SK-N-SH (cell line): ENCODE data around the gene DCTN3. TPM values are rescaled to one million over a fixed set of nuclear protein-coding genes. Genes with fewer than 3 reads are reported as not detected.

Experiments used
- CTCF ChIA-PET: fragments of 300-600, 350-600 bp; formaldehyde crosslinking; extraction: SDS; loops from one replicate; lab custom pipeline; 2021; lab: Yijun Ruan, JAX
- POLR2A ChIA-PET: fragments of 350-600 bp; sonication (Branson Sonifier 250); formaldehyde crosslinking; extraction: SDS; loops from one replicate; lab custom pipeline; 2020; ENCODE audit warnings: antibody characterized with exemption, inconsistent platforms; lab: Yijun Ruan, JAX
- DNase-seq: peaks from one replicate; pipeline ENCODE4 v3.0.0; 2012
- H2AFZ ChIP-seq: fragments of 200-600 bp; sonication (generic); 2 replicates; pipeline ENCODE4 v1.8.1; 2016; ENCODE audit warnings: antibody characterized with exemption, mild to moderate bottlenecking, low read depth
- H3F3A ChIP-seq: fragments of 200-600 bp; sonication (generic); replicated peaks from 2 replicates; pipeline ENCODE3; 2016; ENCODE audit warnings: antibody characterized with exemption, mild to moderate bottlenecking; ENCODE audit not compliant: insufficient read depth
- H3K27ac ChIP-seq, 2 experiments: fragments of 200-500 bp in 1 of 2; fragments of 200-600 bp in 1 of 2; sonication (Bioruptor generic) in 1 of 2; sonication (generic), shearing (Covaris generic) in 1 of 2; 2 replicates each; pipeline versions ENCODE4 v1.5.1 to v1.6.1; 2014 to 2016; ENCODE audit warnings: low read depth in 2 of 2, inconsistent platforms in 1 of 2, low read length in 1 of 2, mild to moderate bottlenecking in 1 of 2, mixed read lengths in 1 of 2
- H3K27me3 ChIP-seq: fragments of 200-600 bp; sonication (generic), shearing (Covaris generic); 2 replicates; pipeline ENCODE4 v1.6.1; 2016; ENCODE audit warnings: mixed run types; ENCODE audit not compliant: insufficient read depth
- H3K36me3 ChIP-seq, 2 experiments: fragments of 200-500 bp in 1 of 2; fragments of 200-600 bp in 1 of 2; sonication (Bioruptor generic) in 1 of 2; sonication (generic) in 1 of 2; replicated peaks in 1 of 2; 2 replicates each; pipeline versions ENCODE3 to v1.5.1; 2014 to 2016; ENCODE audit warnings: low read length in 1 of 2, mild to moderate bottlenecking in 1 of 2; ENCODE audit not compliant: insufficient read depth in 2 of 2, control insufficient read depth in 1 of 2
- H3K4me1 ChIP-seq, 2 experiments: fragments of 200-500 bp in 1 of 2; fragments of 200-600 bp in 1 of 2; sonication (Bioruptor generic) in 1 of 2; sonication (generic), shearing (Covaris generic) in 1 of 2; 2 replicates each; pipeline versions ENCODE4 v1.5.1 to v1.6.1; 2014 to 2016; ENCODE audit warnings: low read depth in 1 of 2, low read length in 1 of 2, mixed run types in 1 of 2; ENCODE audit not compliant: insufficient read depth in 2 of 2, control insufficient read depth in 1 of 2
- H3K4me2 ChIP-seq: fragments of 200-600 bp; sonication (generic), shearing (Covaris generic); 2 replicates; pipeline ENCODE4 v1.6.1; 2017; ENCODE audit warnings: mixed run types
- H3K4me3 ChIP-seq, 2 experiments: fragments of 200-500 bp in 1 of 2; fragments of 200-600 bp in 1 of 2; sonication (Bioruptor generic) in 1 of 2; sonication (generic), shearing (Covaris generic) in 1 of 2; 2 replicates each; pipeline versions ENCODE4 v1.5.1 to v1.8.1; 2014 to 2016; ENCODE audit warnings: low read depth in 2 of 2, inconsistent platforms in 1 of 2, low read length in 1 of 2, mild to moderate bottlenecking in 1 of 2, mixed read lengths in 1 of 2, moderate library complexity in 1 of 2
- H3K79me2 ChIP-seq: fragments of 200-600 bp; sonication (generic); 2 replicates; pipeline ENCODE4 v1.8.1; 2017; ENCODE audit warnings: mild to moderate bottlenecking; ENCODE audit not compliant: insufficient read depth
- H3K9ac ChIP-seq: fragments of 200-600 bp; sonication (generic); 2 replicates; pipeline ENCODE4 v1.6.1; 2017; ENCODE audit warnings: mixed run types
- H3K9me2 ChIP-seq: fragments of 200-600 bp; sonication (generic); 2 replicates; pipeline ENCODE4 v1.6.1; 2017; ENCODE audit warnings: mixed run types
- H3K9me3 ChIP-seq: fragments of 200-600 bp; sonication (generic); 2 replicates; pipeline ENCODE4 v1.6.1; 2017; ENCODE audit warnings: mixed run types, mild to moderate bottlenecking, moderate library complexity
- H4K20me1 ChIP-seq: fragments of 200-600 bp; sonication (generic); 2 replicates; pipeline ENCODE4 v1.6.1; 2017; ENCODE audit warnings: mild to moderate bottlenecking, mixed run types; ENCODE audit not compliant: insufficient read depth
- EZH2phosphoT487 ChIP-seq: fragments of 200-600 bp; sonication (generic); IDR thresholded peaks from 2 replicates; pipeline ENCODE4 v1.6.1; 2017; ENCODE audit warnings: low read depth, mixed run types, mild to moderate bottlenecking, antibody characterized with exemption, moderate library complexity, borderline replicate concordance
- FOSL2 ChIP-seq: IDR thresholded peaks from 2 replicates; pipeline ENCODE4 v1.4.0; 2012; ENCODE audit warnings: low read depth, mild to moderate bottlenecking, moderate library complexity, borderline replicate concordance
- FOXJ3 ChIP-seq: sonication (generic); formaldehyde crosslinking; IDR thresholded peaks from 2 replicates; pipeline ENCODE4 v1.5.1; 2020; ENCODE audit warnings: mild to moderate bottlenecking, missing genetic modification reagents
- FOXM1 ChIP-seq: IDR thresholded peaks from 2 replicates; pipeline ENCODE4 v1.4.0; 2012; ENCODE audit warnings: low read depth, mild to moderate bottlenecking
- MXI1 ChIP-seq: IDR thresholded peaks from 2 replicates; pipeline ENCODE4 v1.6.1; 2012; ENCODE audit warnings: mild to moderate bottlenecking, low read depth, low read length, improper control_type of control experiment
- NRF1 ChIP-seq: IDR thresholded peaks from 2 replicates; pipeline ENCODE4 v1.6.1; 2012; ENCODE audit warnings: low read depth, mild to moderate bottlenecking, low read length
- RAD21 ChIP-seq: IDR thresholded peaks from 2 replicates; pipeline ENCODE4 v1.6.1; 2012; ENCODE audit warnings: mild to moderate bottlenecking, low read length
- RCOR1 ChIP-seq: fragments of 150-350 bp; IDR thresholded peaks from 2 replicates; pipeline ENCODE4 v1.6.1; 2017; ENCODE audit warnings: antibody characterized with exemption, low read length
- RFX5 ChIP-seq: IDR thresholded peaks from 2 replicates; pipeline ENCODE4 v1.6.1; 2012; ENCODE audit warnings: mild to moderate bottlenecking, improper control_type of control experiment, low read length
- RXRA ChIP-seq: IDR thresholded peaks from 2 replicates; pipeline ENCODE4 v1.4.0; 2012; ENCODE audit warnings: low read depth, mild to moderate bottlenecking, borderline replicate concordance
- SMC3 ChIP-seq: IDR thresholded peaks from 2 replicates; pipeline ENCODE4 v1.6.1; 2012; ENCODE audit warnings: low read depth, low read length, improper control_type of control experiment
- ZBTB33 ChIP-seq: IDR thresholded peaks from 2 replicates; pipeline ENCODE4 v1.4.0; 2012; ENCODE audit warnings: low read depth, borderline replicate concordance
- WGBS: methylation state at CpG from one replicate; pipeline ENCODE4 v1.1.6; 2017; ENCODE audit warnings: low lambda C conversion rate; 5-methylcytosine and 5-hydroxymethylcytosine counted together
- polyA plus RNA-seq, 3 experiments: library from polyadenylated mRNA; depleted of rRNA; stranded (reverse); fragments of >200 nt; gene quantifications; 2 replicates each; pipeline ENCODE4 v1.2.3, GENCODE V29; 2012
- TF ChIP-seq, protein P1 (sequence below): IDR thresholded peaks from 2 replicates; pipeline ENCODE4 v1.4.0; 2012; ENCODE audit warnings: low read depth
- TF ChIP-seq, protein P2 (sequence below): fragments of 150-350 bp; IDR thresholded peaks from 2 replicates; pipeline ENCODE4 v1.6.1; 2016; ENCODE audit warnings: mild to moderate bottlenecking, low read depth, low read length

DCTN3 gene
- polyA plus RNA-seq, 1 of the 3 experiments (the other 2 are of a cell fraction) = 300 TPM

DNA sequence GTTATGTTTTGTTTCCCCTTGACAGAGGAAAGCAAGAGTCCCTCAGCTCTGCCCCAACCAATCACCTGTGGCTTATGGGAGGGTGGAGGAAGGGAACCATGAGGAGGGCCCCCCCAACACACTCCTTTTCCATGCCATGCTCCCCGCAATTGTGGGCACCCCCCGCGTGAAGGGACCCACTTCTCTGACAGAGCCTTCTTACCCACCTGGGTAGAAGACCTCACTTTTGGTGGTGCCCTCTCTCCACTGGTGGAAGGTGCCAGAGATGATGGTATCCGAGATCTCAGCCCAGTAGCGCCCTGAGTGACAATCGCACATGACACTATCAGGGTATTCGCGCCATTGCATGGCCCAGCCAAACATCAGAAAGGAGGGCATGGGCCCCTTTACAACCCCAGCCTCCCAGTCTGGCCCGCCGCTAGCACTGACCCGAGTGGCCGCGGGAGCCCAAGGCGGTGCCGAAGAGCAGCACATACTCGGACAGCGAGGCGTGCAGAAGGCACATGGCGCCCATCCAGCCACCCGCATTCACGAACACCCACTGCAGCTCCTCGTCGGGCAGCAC lies 16.6 kb upstream of the DCTN3 start:
- POLR2A ChIA-PET = interaction anchor here (0.6 to 2.3 kb wide), 8 partner anchors 9 to 585 kb away, joined by 3 to 22 read pairs (median 10); partner anchors contain the start of genes DCTN3 and GALT
- H3K27ac ChIP-seq = peak overlapping the region; percentile 32 to 72; a peak in 3 of 4 replicates

DNA sequence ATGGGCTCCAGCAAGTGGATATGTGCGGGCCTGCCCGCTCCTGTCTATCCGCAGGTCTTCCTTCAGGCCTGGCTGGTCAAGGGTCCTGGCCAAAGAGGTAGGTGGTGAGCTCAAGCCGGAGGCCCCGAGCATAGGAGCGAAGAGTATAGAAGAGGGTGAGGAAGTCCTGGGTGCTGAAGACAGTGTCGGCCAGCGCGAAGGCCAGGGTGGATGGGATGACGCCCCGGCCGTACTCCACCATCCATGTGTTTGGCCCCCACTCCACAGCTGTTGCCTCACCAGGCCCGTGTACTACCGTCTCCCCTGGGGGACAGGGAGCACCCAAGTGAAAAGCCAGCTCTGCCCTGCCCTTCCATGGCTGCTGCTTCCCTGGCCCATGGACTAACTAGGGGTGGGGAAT lies 15.3 kb upstream of the DCTN3 start:
- WGBS = 94% methylated on average over 11 of the region's 14 CpGs

More for the DNA sequence above, 16.6 kb upstream of the DCTN3 start:
- Histone ChIP-seq H3K4me1 (peaks cover 4 to 20% of the 10 kb centered on the region in 2 experiments; a peak in 1 of 4 replicates), H3K36me3 (peaks cover 0 to 5% of the 10 kb centered on the region in 2 experiments), H3F3A (no peaks in the 10 kb centered on the region), H2AFZ (peak overlapping the region; percentile 69), H3K27me3 (no peaks in the 10 kb centered on the region), H3K79me2 (peaks cover 22% of the 10 kb centered on the region), H3K4me2 (peak overlapping the region; percentile 98), H4K20me1 (0 out of 2 replicates have a peak, but pooled peaks cover 3% of the 10 kb centered on the region), H3K9ac (peak overlapping the region; percentile 67)
- no peak for DNase-seq
- CTCF ChIA-PET = interaction anchor here (0.6 to 12.3 kb wide), 11 partner anchors 12 to 233 kb away, joined by 3 to 256 read pairs (median 7); partner anchors contain the start of genes GALT, IL11RA and RPP25L
- TF ChIP-seq FOXM1 = no peak
- peak; percentile 88 for TF ChIP-seq MXI1
- TF ChIP-seq, protein P1, sequence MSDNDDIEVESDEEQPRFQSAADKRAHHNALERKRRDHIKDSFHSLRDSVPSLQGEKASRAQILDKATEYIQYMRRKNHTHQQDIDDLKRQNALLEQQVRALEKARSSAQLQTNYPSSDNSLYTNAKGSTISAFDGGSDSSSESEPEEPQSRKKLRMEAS = peak; percentile 97
- TF ChIP-seq, all 33 proteins: peak for 2
- H3K9me2 ChIP-seq = no peaks in the 10 kb centered on the region
- H3K9me3 ChIP-seq = no peaks in the 10 kb centered on the region
- peak overlapping the region; percentile 66 to 69 for H3K4me3 ChIP-seq
- WGBS = 0% methylated on average over 11 of the region's 23 CpGs

DNA sequence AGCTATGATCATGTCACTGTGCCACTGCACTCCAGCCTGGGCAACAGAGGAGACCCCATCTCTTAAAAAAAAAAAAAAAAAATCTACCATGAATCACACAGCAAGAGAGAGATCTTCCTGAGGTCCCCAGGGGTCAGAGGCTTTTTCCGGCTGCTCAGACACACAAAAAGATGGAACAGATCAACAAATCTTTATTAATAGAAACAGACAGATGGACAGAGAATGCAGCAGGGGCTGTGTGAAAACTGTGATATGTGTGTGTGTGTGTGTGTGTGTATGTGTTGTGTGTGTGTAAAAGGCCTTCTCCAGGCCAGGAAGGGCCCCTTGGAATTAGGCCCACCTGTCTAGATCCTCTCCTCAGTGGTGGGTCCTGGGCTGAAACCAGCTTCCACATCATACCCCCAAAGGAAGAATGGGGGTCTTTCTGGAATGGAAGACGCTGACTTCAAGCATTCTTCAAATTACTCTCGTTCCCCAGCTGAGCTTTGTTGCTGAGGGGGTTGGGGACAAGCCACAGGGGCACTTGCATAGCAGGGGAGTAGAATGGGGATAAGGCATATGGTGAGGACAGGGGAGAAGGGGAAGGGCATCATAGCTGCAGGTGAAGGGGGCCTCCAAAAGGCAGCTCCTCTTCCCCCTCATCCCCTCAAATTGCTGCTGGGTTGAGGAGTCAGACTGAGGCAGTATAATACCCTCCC lies 14.4 kb upstream of the DCTN3 start:
- peaks cover 3% of the 10 kb centered on the region; the same call in 1 of the 2 replicates for H3K27me3 ChIP-seq
- peaks cover 0 to 5% of the 10 kb centered on the region in 2 experiments for H3K36me3 ChIP-seq
- H3K9ac ChIP-seq = no peak overlapping the region
- peaks cover 4 to 20% of the 10 kb centered on the region in 2 experiments; a peak in 1 of 4 replicates for H3K4me1 ChIP-seq
- POLR2A ChIA-PET = no interaction called here
- CTCF ChIA-PET = interaction anchor here (0.6 to 12.3 kb wide), 39 partner anchors 10 to 509 kb away, joined by 3 to 256 read pairs (median 4); partner anchors contain the start of genes CCL21, CCL27, CNTFR and DCTN3
- H2AFZ ChIP-seq = no peak overlapping the region
- no peak overlapping the region for H3K4me3 ChIP-seq
- no peak for DNase-seq
- no peaks in the 10 kb centered on the region for H3K9me2 ChIP-seq
- no peak overlapping the region for H3K27ac ChIP-seq
- H3K79me2 ChIP-seq = peaks cover 22% of the 10 kb centered on the region
- no peak overlapping the region for H3K4me2 ChIP-seq
- H3F3A ChIP-seq = no peaks in the 10 kb centered on the region
- H4K20me1 ChIP-seq = 0 out of 2 replicates have a peak, but pooled peaks cover 3% of the 10 kb centered on the region
- 87% methylated on average over 3 of the region's 3 CpGs for WGBS
- H3K9me3 ChIP-seq = no peaks in the 10 kb centered on the region
- TF ChIP-seq NRF1 (no peak), EZH2phosphoT487 (no peak), RAD21 (no peak), FOSL2 (no peak), RFX5 (no peak), FOXM1 (no peak), RXRA (no peak), FOXJ3 (CRISPR knock-in tag) (no peak), SMC3 (no peak), ZBTB33 (no peak), RCOR1 (no peak)
- TF ChIP-seq, protein P2, sequence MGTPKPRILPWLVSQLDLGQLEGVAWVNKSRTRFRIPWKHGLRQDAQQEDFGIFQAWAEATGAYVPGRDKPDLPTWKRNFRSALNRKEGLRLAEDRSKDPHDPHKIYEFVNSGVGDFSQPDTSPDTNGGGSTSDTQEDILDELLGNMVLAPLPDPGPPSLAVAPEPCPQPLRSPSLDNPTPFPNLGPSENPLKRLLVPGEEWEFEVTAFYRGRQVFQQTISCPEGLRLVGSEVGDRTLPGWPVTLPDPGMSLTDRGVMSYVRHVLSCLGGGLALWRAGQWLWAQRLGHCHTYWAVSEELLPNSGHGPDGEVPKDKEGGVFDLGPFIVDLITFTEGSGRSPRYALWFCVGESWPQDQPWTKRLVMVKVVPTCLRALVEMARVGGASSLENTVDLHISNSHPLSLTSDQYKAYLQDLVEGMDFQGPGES = no peak
- TF ChIP-seq, protein P1 = no peak

More for the DNA sequence above, 15.3 kb upstream of the DCTN3 start:
- Histone ChIP-seq H3K9me3 (no peaks in the 10 kb centered on the region), H3K4me1 (peaks cover 4 to 20% of the 10 kb centered on the region in 2 experiments; a peak in 1 of 4 replicates), H3K9ac (no peak overlapping the region), H3K27ac (no peak overlapping the region), H3F3A (no peaks in the 10 kb centered on the region), H2AFZ (no peak overlapping the region), H3K9me2 (no peaks in the 10 kb centered on the region), H4K20me1 (0 out of 2 replicates have a peak, but pooled peaks cover 3% of the 10 kb centered on the region), H3K79me2 (peaks cover 22% of the 10 kb centered on the region), H3K36me3 (peaks cover 0 to 5% of the 10 kb centered on the region in 2 experiments), H3K27me3 (no peaks in the 10 kb centered on the region), H3K4me3 (no peak overlapping the region), H3K4me2 (no peak overlapping the region; the same call in 1 of the 2 replicates)
- ChIA-PET CTCF (interaction anchor here (1.2 to 12.3 kb wide), 11 partner anchors 11 to 232 kb away, joined by 3 to 256 read pairs (median 26); partner anchors contain the start of genes DCTN3, GALT, IL11RA and RPP25L), POLR2A (no interaction called here)
- DNase-seq = no peak
- TF ChIP-seq FOSL2 = no peak
